GM18868 (cell line): ENCODE measurements around the gene POLD2.
"Not testable (repeated sequence)": the region's sequence is repeated elsewhere in the genome, so short reads cannot be mapped to it uniquely, and the experiment has no call there.

Experiments used
- ATAC-seq: cut with Tn5 transposase; IDR thresholded peaks from one replicate; pipeline ENCODE4 v1.9.1; 2021; ENCODE audit warnings: mild to moderate bottlenecking, moderate library complexity; ENCODE audit not compliant: unreplicated experiment

POLD2 gene

GRCh38 chr7:44139311-44140010 lies 16.1 kb upstream of the POLD2 start:
- no peak for ATAC-seq

GRCh38 chr7:44138698-44139097 lies 15.3 kb upstream of the POLD2 start:
- no peak for ATAC-seq

DNA sequence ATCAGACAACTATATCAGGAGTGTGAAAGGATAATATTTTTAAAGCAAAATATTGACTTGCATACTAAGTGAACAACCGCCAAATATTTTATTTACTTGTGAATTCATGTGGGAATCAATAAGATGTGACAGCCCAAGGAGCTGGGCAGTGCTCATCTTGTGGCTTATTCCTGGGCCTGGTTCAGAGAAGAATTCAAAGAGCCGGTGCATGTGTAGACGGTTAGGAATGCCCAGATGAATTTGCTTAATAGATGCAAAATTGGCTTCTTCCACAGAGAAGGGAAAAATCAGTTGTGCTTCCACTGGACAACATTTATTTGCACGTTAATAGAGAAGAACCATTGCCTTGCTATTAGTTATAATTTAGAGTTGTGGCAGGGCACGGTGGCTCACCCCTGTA lies 13.4 kb upstream of the POLD2 start:
- ATAC-seq = no peak

- no peak for ATAC-seq
Observed at GRCh38 chr7:44134943-44135628, 11.7 kb upstream of the POLD2 start.

GRCh38 chr7:44133295-44133694 lies 9.9 kb upstream of the POLD2 start:
- no peak for ATAC-seq

DNA sequence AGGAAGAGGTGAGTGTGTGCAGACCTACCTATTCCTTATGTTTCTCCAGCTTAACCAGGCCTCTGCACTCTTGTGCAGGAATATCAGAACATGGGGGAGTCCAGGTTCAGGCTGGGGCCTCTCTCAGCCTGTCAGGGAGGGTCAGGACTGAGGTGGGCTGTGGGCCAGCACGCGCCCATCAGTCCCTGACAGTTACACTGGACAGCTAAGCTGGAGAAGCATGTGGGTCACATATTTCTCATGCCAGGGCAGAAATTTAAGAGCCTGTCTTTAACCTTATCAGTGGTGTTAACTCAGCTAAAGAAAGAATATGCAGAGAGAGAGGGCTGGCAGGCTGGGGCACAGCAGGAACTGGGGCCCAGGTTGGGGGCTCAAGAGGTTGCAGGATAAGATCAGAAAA lies 8.7 kb upstream of the POLD2 start:
- ATAC-seq = no peak

DNA sequence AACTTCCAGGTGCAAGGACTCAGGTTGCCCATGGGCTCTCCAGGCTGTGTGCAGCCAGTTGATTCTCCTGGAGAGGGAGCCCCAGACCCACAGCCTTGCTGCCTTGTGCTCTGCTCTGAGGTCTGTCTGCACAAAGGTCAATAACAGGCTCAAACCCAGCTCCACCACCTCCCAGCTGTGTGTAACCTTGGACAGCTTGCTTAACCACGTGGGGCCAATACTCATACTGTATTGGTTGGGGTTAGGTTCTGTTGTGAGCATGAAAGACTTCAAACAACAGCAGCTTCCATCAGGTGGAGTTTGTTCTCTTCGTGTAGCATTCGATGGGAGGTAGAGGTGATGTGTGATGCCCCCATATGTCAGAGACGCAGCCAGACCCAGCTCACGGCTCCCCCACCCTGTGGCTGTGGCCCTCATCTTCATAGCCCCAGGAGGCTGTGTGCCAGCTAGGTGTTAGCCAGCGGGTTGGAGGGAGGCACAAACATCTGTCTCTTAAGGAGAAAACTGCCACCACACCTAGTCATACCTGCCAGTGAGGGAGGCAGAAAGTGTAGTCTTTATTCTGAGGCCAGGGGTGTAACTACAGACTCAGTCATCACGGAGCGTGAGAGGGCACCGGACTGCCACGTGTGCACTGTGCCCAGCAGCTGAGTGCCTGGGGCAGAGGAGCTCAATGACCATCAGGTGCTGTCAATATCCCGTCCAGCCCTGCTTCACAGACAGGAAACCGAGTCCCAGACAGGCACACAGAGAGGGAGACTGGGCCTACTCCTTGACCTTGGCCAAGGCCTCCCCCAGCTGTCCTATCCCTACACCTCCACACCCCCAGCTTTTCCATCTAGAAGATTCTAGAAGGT lies 8.1 kb upstream of the POLD2 start:
- ATAC-seq = no peak

GRCh38 chr7:44128721-44129582 lies 5.6 kb upstream of the POLD2 start:
- ATAC-seq = no peak

DNA sequence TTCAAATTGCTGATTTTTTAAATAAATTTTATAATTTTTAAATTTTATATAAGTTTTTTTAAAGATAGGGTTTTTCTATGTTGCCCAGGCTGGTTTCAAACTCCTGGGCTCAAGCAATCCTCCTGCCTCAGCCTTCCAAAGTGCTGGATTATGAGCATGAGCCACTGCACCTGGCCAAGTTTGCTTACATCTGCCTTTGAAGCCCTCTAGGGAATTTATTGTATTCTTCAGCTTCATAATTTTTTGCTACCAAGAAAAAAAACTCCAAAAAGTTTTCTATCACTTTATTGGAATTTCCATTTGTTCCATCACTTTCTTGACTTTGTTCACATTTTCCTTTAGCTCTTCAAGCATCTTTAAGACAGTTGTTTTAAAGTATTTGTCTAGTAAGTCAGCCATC lies 3.8 kb upstream of the POLD2 start:
- ATAC-seq = no peak

DNA sequence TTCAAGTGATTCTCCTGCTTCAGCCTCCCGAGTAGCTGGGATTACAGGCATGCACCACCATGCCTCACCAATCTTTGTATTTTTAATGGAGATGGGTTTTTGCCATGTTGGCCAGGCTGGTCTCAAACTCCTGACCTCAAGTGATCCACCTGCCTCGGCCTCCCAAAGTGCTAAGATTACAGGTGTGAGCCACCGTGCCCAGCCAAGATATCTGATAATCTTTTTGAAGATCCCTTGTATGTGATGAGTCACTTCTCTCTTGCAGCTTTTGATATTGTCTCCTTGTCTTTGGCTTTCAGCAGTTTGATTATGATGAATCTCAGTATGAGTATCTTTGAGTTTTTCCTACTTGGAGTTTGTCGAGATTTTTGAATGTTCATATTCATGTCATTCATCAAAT lies 3.2 kb upstream of the POLD2 start:
- ATAC-seq = not testable (repeated sequence)

DNA sequence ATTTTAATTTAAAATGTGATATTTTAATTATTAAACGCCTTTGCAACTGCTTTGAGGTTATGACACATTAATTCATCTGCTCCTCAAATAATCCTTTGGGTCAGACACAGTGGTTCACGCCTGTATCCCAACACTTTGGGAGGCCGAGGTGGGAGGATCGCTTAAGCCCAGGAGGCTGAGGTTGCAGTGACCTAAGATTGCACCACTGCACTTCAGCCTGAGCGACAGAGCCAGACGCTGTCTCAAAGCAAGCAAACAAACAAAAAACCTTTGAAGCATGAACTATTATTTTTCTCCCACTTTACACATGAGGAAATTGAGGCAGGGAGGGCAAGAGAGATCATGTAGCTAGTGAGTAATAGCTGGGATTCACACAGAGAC lies 1.5 kb upstream of the POLD2 start:
- ATAC-seq = no peak

- no peak for ATAC-seq
Observed at GRCh38 chr7:44122529-44122928, 819 bp downstream of the POLD2 start.

GRCh38 chr7:44121761-44122420 lies 1.5 kb downstream of the POLD2 start:
- no peak for ATAC-seq

GRCh38 chr7:44120395-44120794 lies 3.0 kb downstream of the POLD2 start:
- no peak for ATAC-seq

DNA sequence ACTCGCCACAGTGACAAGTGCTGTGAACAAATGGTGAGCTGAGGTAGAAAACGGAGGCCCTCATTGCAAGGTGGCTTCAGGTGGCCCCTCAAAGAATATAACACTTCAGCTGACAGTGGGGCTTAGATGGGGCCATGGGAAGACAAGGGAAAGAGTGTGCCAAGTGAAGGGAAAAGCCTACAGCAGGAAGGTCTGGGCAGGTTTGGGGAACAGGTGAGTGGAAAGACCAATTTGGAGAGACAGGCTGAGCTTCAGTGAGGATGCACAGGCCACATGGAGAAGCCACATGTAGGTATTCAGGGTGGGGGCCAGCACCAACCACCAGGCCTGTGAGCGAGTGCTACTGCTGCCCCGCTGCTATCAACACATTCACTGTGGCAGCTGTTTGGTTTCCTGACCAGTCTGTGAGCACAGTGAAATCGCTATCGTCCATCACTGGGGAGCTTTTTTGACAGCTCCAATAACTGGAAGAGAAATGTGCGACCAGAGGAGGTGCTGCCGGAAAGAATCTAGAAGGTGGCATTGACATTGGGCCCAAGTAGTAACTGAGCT lies 3.4 kb downstream of the POLD2 start:
- no peak for ATAC-seq

DNA sequence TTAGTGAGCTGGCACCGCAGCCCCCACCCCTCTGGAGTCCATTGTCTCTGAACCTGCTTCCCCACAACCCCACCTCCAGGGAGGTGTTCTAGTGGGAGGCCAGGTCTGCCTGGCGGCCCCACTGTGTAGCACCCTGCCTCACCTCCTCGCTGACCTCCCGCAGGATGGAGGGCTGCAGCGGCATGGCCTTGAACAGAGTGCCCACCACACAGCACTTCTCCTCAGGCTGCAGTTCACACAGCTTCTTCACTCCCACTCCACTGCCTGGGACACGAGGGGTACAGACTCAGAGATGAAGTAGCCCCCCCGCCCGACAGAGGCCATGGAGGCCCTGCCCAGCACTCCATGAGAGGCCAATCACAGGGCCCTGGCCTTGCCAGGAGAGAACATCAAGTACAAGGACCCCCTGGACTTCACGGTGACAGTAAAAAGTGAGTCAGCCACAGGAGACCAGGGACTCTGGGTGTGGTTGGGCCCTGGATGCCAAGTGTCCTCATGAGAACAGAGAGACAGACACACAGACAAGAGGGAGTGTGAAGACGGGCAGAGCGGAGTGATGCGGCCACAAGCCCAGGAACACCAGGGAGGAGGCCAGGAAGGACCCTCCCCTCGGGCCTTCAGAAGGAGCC lies 5.4 kb downstream of the POLD2 start:
- ATAC-seq = no peak

- ATAC-seq = no peak
Observed at GRCh38 chr7:44116789-44117666, 6.3 kb downstream of the POLD2 start.

DNA sequence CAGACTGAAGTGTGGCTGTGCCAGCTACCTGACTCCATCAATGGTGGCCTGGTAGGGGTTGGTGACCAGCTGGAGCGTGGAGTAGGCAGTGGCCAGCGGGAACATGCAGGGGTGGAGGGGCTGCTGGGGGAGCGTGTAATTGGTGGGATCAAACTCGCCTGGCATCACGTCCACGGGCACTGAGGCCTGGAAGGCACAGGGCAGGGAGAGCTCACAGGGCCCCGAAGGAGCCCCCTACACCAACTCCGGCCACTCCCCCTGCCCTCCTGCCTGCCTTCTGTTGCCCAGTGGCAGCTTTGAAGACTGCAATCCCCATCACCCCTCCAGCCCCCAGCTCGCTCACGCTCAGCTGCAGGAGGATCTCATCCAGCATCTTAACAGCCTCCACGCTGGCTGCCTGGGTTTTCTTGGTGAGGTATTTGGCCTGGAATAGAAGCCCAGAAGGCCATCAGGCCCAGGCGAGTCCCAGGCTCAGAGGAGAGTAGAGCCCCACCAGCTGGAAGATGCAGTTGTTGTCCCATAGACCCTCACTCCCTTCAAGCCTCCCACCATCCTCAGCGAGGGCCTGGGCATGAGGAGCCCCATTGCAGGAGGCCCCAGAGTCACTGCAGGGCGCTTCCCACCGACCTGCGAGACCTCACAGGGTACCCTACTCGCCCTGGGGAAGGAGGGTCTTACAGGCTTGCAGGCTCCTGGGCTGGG lies 7.1 kb downstream of the POLD2 start:
- no peak for ATAC-seq
